Measurements from ENCODE around the gene HIBADH.
"Not testable (repeated sequence)": the region's sequence is repeated elsewhere in the genome, so short reads cannot be mapped to it uniquely, and the experiment has no call there.

HIBADH gene

GRCh38 chr7:27601217-27601616 is 61.5 kb downstream of the HIBADH start:
- no peak for DNase-seq (ENCODE audit: low read depth in 2 of 2)

- no peak for DNase-seq (ENCODE audit: low read depth in 2 of 2)
Measured at GRCh38 chr7:27600247-27600646, 62.4 kb downstream of the HIBADH start.

- no peak for DNase-seq (ENCODE audit: low read depth in 2 of 2)
Measured at GRCh38 chr7:27595009-27595408, 67.7 kb downstream of the HIBADH start.

- DNase-seq (ENCODE audit: low read depth in 2 of 2): no peak
Measured at GRCh38 chr7:27593226-27593625, 69.5 kb downstream of the HIBADH start.

GRCh38 chr7:27590416-27590815 is 72.3 kb downstream of the HIBADH start:
- no peak for DNase-seq (ENCODE audit: low read depth in 2 of 2)

GRCh38 chr7:27587429-27587828 is 75.3 kb downstream of the HIBADH start:
- DNase-seq (ENCODE audit: low read depth in 2 of 2): no peak

GRCh38 chr7:27586825-27587224 is 75.9 kb downstream of the HIBADH start:
- DNase-seq (ENCODE audit: low read depth in 2 of 2): no peak

GRCh38 chr7:27585781-27586447 is 76.8 kb downstream of the HIBADH start:
- DNase-seq (ENCODE audit: low read depth in 2 of 2): no peak

GRCh38 chr7:27581906-27582305 is 80.8 kb downstream of the HIBADH start:
- DNase-seq (ENCODE audit: low read depth in 2 of 2): no peak

- no peak for DNase-seq (ENCODE audit: low read depth in 2 of 2)
Measured at GRCh38 chr7:27581119-27581518, 81.6 kb downstream of the HIBADH start.

GRCh38 chr7:27579565-27579964 is 83.1 kb downstream of the HIBADH start:
- DNase-seq (ENCODE audit: low read depth in 2 of 2): no peak

- DNase-seq (ENCODE audit: low read depth in 2 of 2): not testable (repeated sequence)
Measured at GRCh38 chr7:27578169-27578568, 84.5 kb downstream of the HIBADH start.

- DNase-seq (ENCODE audit: low read depth in 2 of 2): no peak
Measured at GRCh38 chr7:27576360-27576944, 86.2 kb downstream of the HIBADH start.

GRCh38 chr7:27575613-27576012 is 87.1 kb downstream of the HIBADH start:
- DNase-seq (ENCODE audit: low read depth in 2 of 2): no peak

GRCh38 chr7:27569106-27569505 is 93.6 kb downstream of the HIBADH start:
- no peak for DNase-seq (ENCODE audit: low read depth in 2 of 2)

GRCh38 chr7:27567266-27567665 is 95.4 kb downstream of the HIBADH start:
- DNase-seq (ENCODE audit: low read depth in 2 of 2): no peak

GRCh38 chr7:27564881-27565482 is 97.7 kb downstream of the HIBADH start:
- DNase-seq (ENCODE audit: low read depth in 2 of 2): no peak

GRCh38 chr7:27560706-27561235 is 101.9 kb downstream of the HIBADH start:
- DNase-seq (ENCODE audit: low read depth in 2 of 2): no peak

- DNase-seq (ENCODE audit: low read depth in 2 of 2): no peak
Measured at GRCh38 chr7:27555670-27556069, 107.0 kb downstream of the HIBADH start.

- DNase-seq (ENCODE audit: low read depth in 2 of 2): no peak
Measured at GRCh38 chr7:27554826-27555225, 107.9 kb downstream of the HIBADH start.

GRCh38 chr7:27553273-27553672 is 109.4 kb downstream of the HIBADH start:
- no peak for DNase-seq (ENCODE audit: low read depth in 2 of 2)

- no peak for DNase-seq (ENCODE audit: low read depth in 2 of 2)
Measured at GRCh38 chr7:27551803-27552400, 110.8 kb downstream of the HIBADH start.

- DNase-seq (ENCODE audit: low read depth in 2 of 2): no peak
Measured at GRCh38 chr7:27549606-27550005, 113.1 kb downstream of the HIBADH start.
